SK-N-SH treated with all-trans-retinoic acid at 6 μM for 48 hours (cell line): ENCODE data around the gene WWTR1.

Experiments used
- ATAC-seq: fragments of 200-7000 bp; cut with Tn5 transposase; 3 replicates; pipeline ENCODE4 v1.9.1; 2020; ENCODE audit warnings: mild to moderate bottlenecking, moderate library complexity
- ARNTL ChIP-seq: fragments of 450-650 bp; formaldehyde crosslinking; IDR thresholded peaks from 2 replicates; pipeline ENCODE4 v1.5.0; 2020; ENCODE audit warnings: low read depth, mild to moderate bottlenecking, moderate library complexity, borderline replicate concordance
- BACH2 ChIP-seq: fragments of 250-450 bp; sonication (Bioruptor Pico); IDR thresholded peaks from 2 replicates; pipeline ENCODE4 v1.9.0; 2021; ENCODE audit warnings: mild to moderate bottlenecking, borderline replicate concordance
- CREB5 ChIP-seq: fragments of 250-450 bp; sonication (Bioruptor Pico); IDR thresholded peaks from 2 replicates; pipeline ENCODE4 v1.5.1; 2020; ENCODE audit warnings: low read depth, mild to moderate bottlenecking, moderate library complexity
- CSDC2 ChIP-seq: fragments of 250-450 bp; sonication (Bioruptor Pico); IDR thresholded peaks from 2 replicates; pipeline ENCODE4 v1.5.0; 2020; ENCODE audit warnings: mild to moderate bottlenecking, moderate library complexity
- CSRNP3 ChIP-seq: fragments of 250-450 bp; sonication (Bioruptor Pico); IDR thresholded peaks from 2 replicates; pipeline ENCODE4 v1.5.1; 2021; ENCODE audit warnings: mild to moderate bottlenecking, moderate library complexity
- ESRRG ChIP-seq: fragments of 250-450 bp; sonication (Bioruptor Pico); IDR thresholded peaks from 2 replicates; pipeline ENCODE4 v1.6.1; 2021; ENCODE audit warnings: mild to moderate bottlenecking
- GLIS3 ChIP-seq: fragments of 250-450 bp; sonication (Bioruptor Pico); IDR thresholded peaks from 2 replicates; pipeline ENCODE4 v1.5.0; 2020; ENCODE audit warnings: mild to moderate bottlenecking, moderate library complexity
- ISL1 ChIP-seq: fragments of 250-450 bp; sonication (Bioruptor Pico); IDR thresholded peaks from 2 replicates; pipeline ENCODE4 v2.1.2; 2022; ENCODE audit warnings: mild to moderate bottlenecking, moderate library complexity
- OSR1 ChIP-seq: fragments of 250-450 bp; sonication (Bioruptor Pico); IDR thresholded peaks from 2 replicates; pipeline ENCODE4 v1.8.0; 2022; ENCODE audit warnings: moderate library complexity, mild to moderate bottlenecking, inconsistent platforms
- RARB ChIP-seq: fragments of 250-450 bp; sonication (Bioruptor Pico); IDR thresholded peaks from 2 replicates; pipeline ENCODE4 v1.8.0; 2021; ENCODE audit warnings: mild to moderate bottlenecking, moderate library complexity
- SNAI2 ChIP-seq: fragments of 250-450 bp; sonication (Bioruptor Pico); IDR thresholded peaks from 2 replicates; pipeline ENCODE4 v1.5.0; 2020; ENCODE audit warnings: mild to moderate bottlenecking, moderate library complexity
- TCF4 ChIP-seq: fragments of 250-450 bp; sonication (Bioruptor Pico); IDR thresholded peaks from 2 replicates; pipeline ENCODE4 v1.8.0; 2021; ENCODE audit warnings: mild to moderate bottlenecking, moderate library complexity, borderline replicate concordance
- TOX ChIP-seq: fragments of 250-450 bp; sonication (Bioruptor Pico); IDR thresholded peaks from 2 replicates; pipeline ENCODE4 v1.8.0; 2021; ENCODE audit warnings: mild to moderate bottlenecking, moderate library complexity, borderline replicate concordance
- ZC3H10 ChIP-seq: fragments of 250-450 bp; sonication (Bioruptor Pico); IDR thresholded peaks from 2 replicates; pipeline ENCODE4 v1.5.1; 2021; ENCODE audit warnings: mild to moderate bottlenecking, moderate library complexity
- ZFP3 ChIP-seq: fragments of 250-450 bp; sonication (Bioruptor Pico); IDR thresholded peaks from 2 replicates; pipeline ENCODE4 v1.5.0; 2020; ENCODE audit warnings: mild to moderate bottlenecking, moderate library complexity
- ZFP30 ChIP-seq: fragments of 450-650 bp; formaldehyde crosslinking; IDR thresholded peaks from 2 replicates; pipeline ENCODE4 v1.5.0; 2022; ENCODE audit warnings: mild to moderate bottlenecking, moderate library complexity
- ZNF565 ChIP-seq: fragments of 450-650 bp; formaldehyde crosslinking; conservative IDR thresholded peaks from 2 replicates; pipeline ENCODE4 v1.5.0; 2020; ENCODE audit warnings: low read depth, mild to moderate bottlenecking, moderate library complexity
- ZNF70 ChIP-seq: fragments of 450-650 bp; formaldehyde crosslinking; IDR thresholded peaks from 2 replicates; pipeline ENCODE4 v1.5.0; 2020; ENCODE audit warnings: mild to moderate bottlenecking, moderate library complexity
- ZNF8 ChIP-seq: fragments of 450-650 bp; formaldehyde crosslinking; IDR thresholded peaks from 2 replicates; pipeline ENCODE4 v1.5.0; 2020; ENCODE audit warnings: mild to moderate bottlenecking, moderate library complexity
- TF ChIP-seq, protein P1 (sequence below): fragments of 250-450 bp; sonication (Bioruptor Pico); IDR thresholded peaks from 2 replicates; pipeline ENCODE4 v1.8.0; 2020; ENCODE audit warnings: mild to moderate bottlenecking, moderate library complexity, borderline replicate concordance
- TF ChIP-seq, protein P2 (sequence below): fragments of 250-450 bp; sonication (Bioruptor Pico); IDR thresholded peaks from 2 replicates; pipeline ENCODE4 v1.8.0; 2021; ENCODE audit warnings: low read depth, mild to moderate bottlenecking, moderate library complexity, borderline replicate concordance
- TF ChIP-seq, protein P3 (sequence below): fragments of 250-450 bp; sonication (Bioruptor Pico); IDR thresholded peaks from 2 replicates; pipeline ENCODE4 v1.5.0; 2020; ENCODE audit warnings: mild to moderate bottlenecking, moderate library complexity

WWTR1 gene

GRCh38 chr3:149701977-149702350 is 44.1 kb upstream of the WWTR1 start:
- no peak for ATAC-seq
- no peak for TF ChIP-seq ESRRG
- TF ChIP-seq TCF4, result no peak
- TF ChIP-seq GLIS3 (CRISPR knock-in tag), result no peak
- no peak for TF ChIP-seq ARNTL (CRISPR knock-in tag)
- no peak for TF ChIP-seq BACH2 (CRISPR knock-in tag)
- TF ChIP-seq ZFP3 (CRISPR knock-in tag), result no peak
- TF ChIP-seq ZNF8, result no peak
- no peak for TF ChIP-seq CREB5 (CRISPR knock-in tag)
- no peak for TF ChIP-seq CSRNP3 (CRISPR knock-in tag)
- TF ChIP-seq ZC3H10 (CRISPR knock-in tag), result no peak
- TF ChIP-seq, protein P1, sequence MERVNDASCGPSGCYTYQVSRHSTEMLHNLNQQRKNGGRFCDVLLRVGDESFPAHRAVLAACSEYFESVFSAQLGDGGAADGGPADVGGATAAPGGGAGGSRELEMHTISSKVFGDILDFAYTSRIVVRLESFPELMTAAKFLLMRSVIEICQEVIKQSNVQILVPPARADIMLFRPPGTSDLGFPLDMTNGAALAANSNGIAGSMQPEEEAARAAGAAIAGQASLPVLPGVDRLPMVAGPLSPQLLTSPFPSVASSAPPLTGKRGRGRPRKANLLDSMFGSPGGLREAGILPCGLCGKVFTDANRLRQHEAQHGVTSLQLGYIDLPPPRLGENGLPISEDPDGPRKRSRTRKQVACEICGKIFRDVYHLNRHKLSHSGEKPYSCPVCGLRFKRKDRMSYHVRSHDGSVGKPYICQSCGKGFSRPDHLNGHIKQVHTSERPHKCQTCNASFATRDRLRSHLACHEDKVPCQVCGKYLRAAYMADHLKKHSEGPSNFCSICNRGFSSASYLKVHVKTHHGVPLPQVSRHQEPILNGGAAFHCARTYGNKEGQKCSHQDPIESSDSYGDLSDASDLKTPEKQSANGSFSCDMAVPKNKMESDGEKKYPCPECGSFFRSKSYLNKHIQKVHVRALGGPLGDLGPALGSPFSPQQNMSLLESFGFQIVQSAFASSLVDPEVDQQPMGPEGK (CRISPR knock-in tag), result no peak
- no peak for TF ChIP-seq SNAI2 (CRISPR knock-in tag)
- TF ChIP-seq OSR1, result no peak
- TF ChIP-seq ISL1 (CRISPR knock-in tag), result no peak
- TF ChIP-seq ZFP30, result no peak
- no peak for TF ChIP-seq ZNF565 (CRISPR knock-in tag)
- TF ChIP-seq, protein P2, sequence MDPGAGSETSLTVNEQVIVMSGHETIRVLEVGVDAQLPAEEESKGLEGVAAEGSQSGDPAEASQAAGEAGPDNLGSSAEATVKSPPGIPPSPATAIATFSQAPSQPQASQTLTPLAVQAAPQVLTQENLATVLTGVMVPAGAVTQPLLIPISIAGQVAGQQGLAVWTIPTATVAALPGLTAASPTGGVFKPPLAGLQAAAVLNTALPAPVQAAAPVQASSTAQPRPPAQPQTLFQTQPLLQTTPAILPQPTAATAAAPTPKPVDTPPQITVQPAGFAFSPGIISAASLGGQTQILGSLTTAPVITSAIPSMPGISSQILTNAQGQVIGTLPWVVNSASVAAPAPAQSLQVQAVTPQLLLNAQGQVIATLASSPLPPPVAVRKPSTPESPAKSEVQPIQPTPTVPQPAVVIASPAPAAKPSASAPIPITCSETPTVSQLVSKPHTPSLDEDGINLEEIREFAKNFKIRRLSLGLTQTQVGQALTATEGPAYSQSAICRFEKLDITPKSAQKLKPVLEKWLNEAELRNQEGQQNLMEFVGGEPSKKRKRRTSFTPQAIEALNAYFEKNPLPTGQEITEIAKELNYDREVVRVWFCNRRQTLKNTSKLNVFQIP (CRISPR knock-in tag), result no peak
- no peak for TF ChIP-seq TOX (CRISPR knock-in tag)
- no peak for TF ChIP-seq ZNF70 (CRISPR knock-in tag)
- no peak for TF ChIP-seq CSDC2

- no peak for ATAC-seq
These were observed 43.6 kb upstream of the WWTR1 start for GRCh38 chr3:149701206-149701976.

More at GRCh38 chr3:149701206-149701976, 43.6 kb upstream of the WWTR1 start:
- TF ChIP-seq, protein P2 (CRISPR knock-in tag), result no peak
- no peak for TF ChIP-seq CSRNP3 (CRISPR knock-in tag)
- no peak for TF ChIP-seq BACH2 (CRISPR knock-in tag)
- TF ChIP-seq SNAI2 (CRISPR knock-in tag), result no peak
- no peak for TF ChIP-seq RARB (CRISPR knock-in tag)
- TF ChIP-seq, protein P3, sequence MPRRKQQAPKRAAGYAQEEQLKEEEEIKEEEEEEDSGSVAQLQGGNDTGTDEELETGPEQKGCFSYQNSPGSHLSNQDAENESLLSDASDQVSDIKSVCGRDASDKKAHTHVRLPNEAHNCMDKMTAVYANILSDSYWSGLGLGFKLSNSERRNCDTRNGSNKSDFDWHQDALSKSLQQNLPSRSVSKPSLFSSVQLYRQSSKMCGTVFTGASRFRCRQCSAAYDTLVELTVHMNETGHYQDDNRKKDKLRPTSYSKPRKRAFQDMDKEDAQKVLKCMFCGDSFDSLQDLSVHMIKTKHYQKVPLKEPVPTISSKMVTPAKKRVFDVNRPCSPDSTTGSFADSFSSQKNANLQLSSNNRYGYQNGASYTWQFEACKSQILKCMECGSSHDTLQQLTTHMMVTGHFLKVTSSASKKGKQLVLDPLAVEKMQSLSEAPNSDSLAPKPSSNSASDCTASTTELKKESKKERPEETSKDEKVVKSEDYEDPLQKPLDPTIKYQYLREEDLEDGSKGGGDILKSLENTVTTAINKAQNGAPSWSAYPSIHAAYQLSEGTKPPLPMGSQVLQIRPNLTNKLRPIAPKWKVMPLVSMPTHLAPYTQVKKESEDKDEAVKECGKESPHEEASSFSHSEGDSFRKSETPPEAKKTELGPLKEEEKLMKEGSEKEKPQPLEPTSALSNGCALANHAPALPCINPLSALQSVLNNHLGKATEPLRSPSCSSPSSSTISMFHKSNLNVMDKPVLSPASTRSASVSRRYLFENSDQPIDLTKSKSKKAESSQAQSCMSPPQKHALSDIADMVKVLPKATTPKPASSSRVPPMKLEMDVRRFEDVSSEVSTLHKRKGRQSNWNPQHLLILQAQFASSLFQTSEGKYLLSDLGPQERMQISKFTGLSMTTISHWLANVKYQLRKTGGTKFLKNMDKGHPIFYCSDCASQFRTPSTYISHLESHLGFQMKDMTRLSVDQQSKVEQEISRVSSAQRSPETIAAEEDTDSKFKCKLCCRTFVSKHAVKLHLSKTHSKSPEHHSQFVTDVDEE (CRISPR knock-in tag), result no peak
- no peak for TF ChIP-seq CSDC2
- no peak for TF ChIP-seq ZFP3 (CRISPR knock-in tag)
- no peak for TF ChIP-seq ZC3H10 (CRISPR knock-in tag)
